SK-N-SH (cell line): ENCODE measurements around the gene MAP2K3. TPM values are rescaled to one million over a fixed set of nuclear protein-coding genes. Genes with fewer than 3 reads are reported as not detected.
A peak's percentile ranks its signal among the peaks of the same experiment; 100 is the strongest.

Experiments used
- CTCF ChIA-PET: fragments of 300-600, 350-600 bp; formaldehyde crosslinking; extraction: SDS; loops from one replicate; lab custom pipeline; 2021; lab: Yijun Ruan, JAX
- POLR2A ChIA-PET: fragments of 350-600 bp; sonication (Branson Sonifier 250); formaldehyde crosslinking; extraction: SDS; loops from one replicate; lab custom pipeline; 2020; ENCODE audit warnings: antibody characterized with exemption, inconsistent platforms; lab: Yijun Ruan, JAX
- DNase-seq: peaks from one replicate; pipeline ENCODE4 v3.0.0; 2012
- H2AFZ ChIP-seq: fragments of 200-600 bp; sonication (generic); 2 replicates; pipeline ENCODE4 v1.8.1; 2016; ENCODE audit warnings: antibody characterized with exemption, mild to moderate bottlenecking, low read depth
- H3F3A ChIP-seq: fragments of 200-600 bp; sonication (generic); replicated peaks from 2 replicates; pipeline ENCODE3; 2016; ENCODE audit warnings: antibody characterized with exemption, mild to moderate bottlenecking; ENCODE audit not compliant: insufficient read depth
- H3K27ac ChIP-seq, 2 experiments: fragments of 200-500 bp in 1 of 2; fragments of 200-600 bp in 1 of 2; sonication (Bioruptor generic) in 1 of 2; sonication (generic), shearing (Covaris generic) in 1 of 2; 2 replicates each; pipeline versions ENCODE4 v1.5.1 to v1.6.1; 2014 to 2016; ENCODE audit warnings: low read depth in 2 of 2, inconsistent platforms in 1 of 2, low read length in 1 of 2, mild to moderate bottlenecking in 1 of 2, mixed read lengths in 1 of 2
- H3K27me3 ChIP-seq: fragments of 200-600 bp; sonication (generic), shearing (Covaris generic); 2 replicates; pipeline ENCODE4 v1.6.1; 2016; ENCODE audit warnings: mixed run types; ENCODE audit not compliant: insufficient read depth
- H3K36me3 ChIP-seq, 2 experiments: fragments of 200-500 bp in 1 of 2; fragments of 200-600 bp in 1 of 2; sonication (Bioruptor generic) in 1 of 2; sonication (generic) in 1 of 2; replicated peaks in 1 of 2; 2 replicates each; pipeline versions ENCODE3 to v1.5.1; 2014 to 2016; ENCODE audit warnings: low read length in 1 of 2, mild to moderate bottlenecking in 1 of 2; ENCODE audit not compliant: insufficient read depth in 2 of 2, control insufficient read depth in 1 of 2
- H3K4me1 ChIP-seq, 2 experiments: fragments of 200-500 bp in 1 of 2; fragments of 200-600 bp in 1 of 2; sonication (Bioruptor generic) in 1 of 2; sonication (generic), shearing (Covaris generic) in 1 of 2; 2 replicates each; pipeline versions ENCODE4 v1.5.1 to v1.6.1; 2014 to 2016; ENCODE audit warnings: low read depth in 1 of 2, low read length in 1 of 2, mixed run types in 1 of 2; ENCODE audit not compliant: insufficient read depth in 2 of 2, control insufficient read depth in 1 of 2
- H3K4me2 ChIP-seq: fragments of 200-600 bp; sonication (generic), shearing (Covaris generic); 2 replicates; pipeline ENCODE4 v1.6.1; 2017; ENCODE audit warnings: mixed run types
- H3K4me3 ChIP-seq, 2 experiments: fragments of 200-500 bp in 1 of 2; fragments of 200-600 bp in 1 of 2; sonication (Bioruptor generic) in 1 of 2; sonication (generic), shearing (Covaris generic) in 1 of 2; 2 replicates each; pipeline versions ENCODE4 v1.5.1 to v1.8.1; 2014 to 2016; ENCODE audit warnings: low read depth in 2 of 2, inconsistent platforms in 1 of 2, low read length in 1 of 2, mild to moderate bottlenecking in 1 of 2, mixed read lengths in 1 of 2, moderate library complexity in 1 of 2
- H3K79me2 ChIP-seq: fragments of 200-600 bp; sonication (generic); 2 replicates; pipeline ENCODE4 v1.8.1; 2017; ENCODE audit warnings: mild to moderate bottlenecking; ENCODE audit not compliant: insufficient read depth
- H3K9ac ChIP-seq: fragments of 200-600 bp; sonication (generic); 2 replicates; pipeline ENCODE4 v1.6.1; 2017; ENCODE audit warnings: mixed run types
- H3K9me2 ChIP-seq: fragments of 200-600 bp; sonication (generic); 2 replicates; pipeline ENCODE4 v1.6.1; 2017; ENCODE audit warnings: mixed run types
- H3K9me3 ChIP-seq: fragments of 200-600 bp; sonication (generic); 2 replicates; pipeline ENCODE4 v1.6.1; 2017; ENCODE audit warnings: mixed run types, mild to moderate bottlenecking, moderate library complexity
- H4K20me1 ChIP-seq: fragments of 200-600 bp; sonication (generic); 2 replicates; pipeline ENCODE4 v1.6.1; 2017; ENCODE audit warnings: mild to moderate bottlenecking, mixed run types; ENCODE audit not compliant: insufficient read depth
- ELF1 ChIP-seq: IDR thresholded peaks from 2 replicates; pipeline ENCODE4 v1.4.0; 2012
- FOSL2 ChIP-seq: IDR thresholded peaks from 2 replicates; pipeline ENCODE4 v1.4.0; 2012; ENCODE audit warnings: low read depth, mild to moderate bottlenecking, moderate library complexity, borderline replicate concordance
- FOXJ3 ChIP-seq: sonication (generic); formaldehyde crosslinking; IDR thresholded peaks from 2 replicates; pipeline ENCODE4 v1.5.1; 2020; ENCODE audit warnings: mild to moderate bottlenecking, missing genetic modification reagents
- JUND ChIP-seq: IDR thresholded peaks from 2 replicates; pipeline ENCODE4 v1.4.0; 2012
- MAX ChIP-seq: IDR thresholded peaks from 2 replicates; pipeline ENCODE4 v1.4.0; 2012; ENCODE audit warnings: low read depth
- NRF1 ChIP-seq: IDR thresholded peaks from 2 replicates; pipeline ENCODE4 v1.6.1; 2012; ENCODE audit warnings: low read depth, mild to moderate bottlenecking, low read length
- PBX3 ChIP-seq: IDR thresholded peaks from 2 replicates; pipeline ENCODE4; 2012
- POLR2AphosphoS5 ChIP-seq: IDR thresholded peaks from 2 replicates; pipeline ENCODE4 v1.6.1; 2012; ENCODE audit warnings: low read depth, low read length
- REST ChIP-seq: IDR thresholded peaks from 2 replicates; pipeline ENCODE4 v1.6.1; 2012; ENCODE audit warnings: mild to moderate bottlenecking, low read depth, low read length, moderate library complexity
- RFX5 ChIP-seq: IDR thresholded peaks from 2 replicates; pipeline ENCODE4 v1.6.1; 2012; ENCODE audit warnings: mild to moderate bottlenecking, improper control_type of control experiment, low read length
- RXRA ChIP-seq: IDR thresholded peaks from 2 replicates; pipeline ENCODE4 v1.4.0; 2012; ENCODE audit warnings: low read depth, mild to moderate bottlenecking, borderline replicate concordance
- TAF1 ChIP-seq: IDR thresholded peaks from 2 replicates; pipeline ENCODE4 v1.6.1; 2012; ENCODE audit warnings: low read depth, mild to moderate bottlenecking, low read length, moderate library complexity, borderline replicate concordance
- TCF12 ChIP-seq: IDR thresholded peaks from 2 replicates; pipeline ENCODE4 v1.4.0; 2012
- YY1 ChIP-seq: IDR thresholded peaks from 2 replicates; pipeline ENCODE4 v1.4.0; 2012; ENCODE audit warnings: low read depth, mild to moderate bottlenecking
- ZBTB33 ChIP-seq: IDR thresholded peaks from 2 replicates; pipeline ENCODE4 v1.4.0; 2012; ENCODE audit warnings: low read depth, borderline replicate concordance
- WGBS: methylation state at CpG from one replicate; pipeline ENCODE4 v1.1.6; 2017; ENCODE audit warnings: low lambda C conversion rate; 5-methylcytosine and 5-hydroxymethylcytosine counted together
- polyA plus RNA-seq, 3 experiments: library from polyadenylated mRNA; depleted of rRNA; stranded (reverse); fragments of >200 nt; gene quantifications; 2 replicates each; pipeline ENCODE4 v1.2.3, GENCODE V29; 2012

Gene MAP2K3
- polyA plus RNA-seq, 1 of the 3 experiments (the other 2 are of a cell fraction) = 30.0 TPM

- no peak for DNase-seq
- peaks cover 3 to 38% of the 10 kb centered on the region in 2 experiments for H3K36me3 ChIP-seq
- H3F3A ChIP-seq = no peaks in the 10 kb centered on the region
- peaks cover 0 to 44% of the 10 kb centered on the region in 2 experiments; a peak in 1 of 4 replicates for H3K4me1 ChIP-seq
- peaks cover 10% of the 10 kb centered on the region; the same call in 1 of the 2 replicates for H3K27me3 ChIP-seq
- H2AFZ ChIP-seq = no peak overlapping the region
- H3K79me2 ChIP-seq = peaks cover 46% of the 10 kb centered on the region
- no peak overlapping the region for H3K4me2 ChIP-seq
- H3K9ac ChIP-seq = no peak overlapping the region
- TF ChIP-seq ZBTB33 = no peak
- peaks cover 67% of the 10 kb centered on the region for H4K20me1 ChIP-seq
- H3K9me3 ChIP-seq = no peaks in the 10 kb centered on the region
- no peak overlapping the region for H3K4me3 ChIP-seq
- ChIA-PET CTCF (interaction anchor here (1.5 to 5.0 kb wide), 3 partner anchors 21 to 211 kb away, joined by 4 to 22 read pairs (median 6); no protein-coding TSS in a partner anchor), POLR2A (interaction anchor here (1.2 kb wide), 1 partner anchor 13 kb away, joined by 5 read pairs; no protein-coding TSS in a partner anchor)
- H3K9me2 ChIP-seq = no peaks in the 10 kb centered on the region
- no peak overlapping the region for H3K27ac ChIP-seq
- 46% methylated on average over 6 of the region's 7 CpGs for WGBS
Measured at GRCh38 chr17:21299981-21300600, 15.6 kb downstream of the MAP2K3 start.

GRCh38 chr17:21300601-21301571, 16.4 kb downstream of the MAP2K3 start:
- Histone ChIP-seq H3K79me2 (peaks cover 39% of the 10 kb centered on the region), H3K9me2 (no peaks in the 10 kb centered on the region), H3K27ac (peak overlapping the region in 1 of 2 experiments; percentile 39; a peak in 1 of 4 replicates), H4K20me1 (peaks cover 60% of the 10 kb centered on the region), H3K4me1 (peaks cover 0 to 36% of the 10 kb centered on the region in 2 experiments; a peak in 1 of 4 replicates), H3K36me3 (peaks cover 3 to 38% of the 10 kb centered on the region in 2 experiments), H3F3A (no peaks in the 10 kb centered on the region), H3K9me3 (no peaks in the 10 kb centered on the region), H3K9ac (no peak overlapping the region), H2AFZ (no peak overlapping the region), H3K4me3 (no peak overlapping the region), H3K27me3 (peaks cover 10% of the 10 kb centered on the region; the same call in 1 of the 2 replicates), H3K4me2 (no peak overlapping the region)
- WGBS = 52% methylated on average over 31 of the region's 31 CpGs
- ChIA-PET CTCF (interaction anchor here (1.2 to 5.0 kb wide), 5 partner anchors 10 to 210 kb away, joined by 3 to 22 read pairs (median 5); no protein-coding TSS in a partner anchor), POLR2A (interaction anchor here (1.2 kb wide), 1 partner anchor 14 kb away, joined by 5 read pairs; no protein-coding TSS in a partner anchor)
- DNase-seq = no peak
- TF ChIP-seq MAX (no peak), RXRA (no peak), YY1 (no peak), RFX5 (no peak), TAF1 (no peak), REST (no peak), TCF12 (no peak), JUND (no peak), FOXJ3 (CRISPR knock-in tag) (no peak), ZBTB33 (no peak), FOSL2 (no peak), NRF1 (no peak), ELF1 (no peak), PBX3 (no peak), POLR2AphosphoS5 (no peak)
